Amniotic stem cell (primary cell): Measurements from ENCODE around the gene GLRX2.

Experiments used
- DNase-seq: peaks from one replicate; lab custom pipeline; 2025; lab: John Stamatoyannopoulos, UW

Gene GLRX2

GRCh38 chr1:193111641-193112090, 6.5 kb upstream of the GLRX2 start:
- DNase-seq: peak; percentile 62

GRCh38 chr1:193110864-193111263, 5.7 kb upstream of the GLRX2 start:
- no peak for DNase-seq

GRCh38 chr1:193110246-193110645, 5.0 kb upstream of the GLRX2 start:
- DNase-seq: no peak

- DNase-seq: no peak
Measured at GRCh38 chr1:193109619-193110018, 4.4 kb upstream of the GLRX2 start.

- DNase-seq: no peak
Measured at GRCh38 chr1:193108471-193108870, 3.3 kb upstream of the GLRX2 start.

GRCh38 chr1:193105821-193106177, 585 bp upstream of the GLRX2 start:
- DNase-seq: no peak

GRCh38 chr1:193104502-193104906, 710 bp downstream of the GLRX2 start:
- peak; percentile 41 for DNase-seq

- DNase-seq: no peak
Measured at GRCh38 chr1:193103759-193104501, 1.3 kb downstream of the GLRX2 start.

GRCh38 chr1:193102662-193103061, 2.6 kb downstream of the GLRX2 start:
- DNase-seq: no peak

GRCh38 chr1:193094112-193094511, 11.1 kb downstream of the GLRX2 start:
- no peak for DNase-seq

GRCh38 chr1:193090865-193091264, 14.3 kb downstream of the GLRX2 start:
- DNase-seq: no peak

GRCh38 chr1:193087893-193088292, 17.3 kb downstream of the GLRX2 start:
- no peak for DNase-seq

- DNase-seq: no peak
Measured at GRCh38 chr1:193086342-193086741, 18.9 kb downstream of the GLRX2 start.

- DNase-seq: no peak
Measured at GRCh38 chr1:193085263-193085662, 20.0 kb downstream of the GLRX2 start.

GRCh38 chr1:193083365-193084088, 21.7 kb downstream of the GLRX2 start:
- DNase-seq: no peak

GRCh38 chr1:193079187-193079586, 26.0 kb downstream of the GLRX2 start:
- no peak for DNase-seq

GRCh38 chr1:193077991-193078390, 27.2 kb downstream of the GLRX2 start:
- DNase-seq: no peak

GRCh38 chr1:193070942-193071341, 34.3 kb downstream of the GLRX2 start:
- no peak for DNase-seq

- DNase-seq: no peak
Measured at GRCh38 chr1:193070386-193070753, 34.8 kb downstream of the GLRX2 start.

GRCh38 chr1:193069748-193070385, 35.3 kb downstream of the GLRX2 start:
- DNase-seq: no peak

GRCh38 chr1:193068013-193068412, 37.2 kb downstream of the GLRX2 start:
- DNase-seq: no peak

GRCh38 chr1:193066606-193067005, 38.6 kb downstream of the GLRX2 start:
- DNase-seq: no peak

GRCh38 chr1:193065954-193066353, 39.3 kb downstream of the GLRX2 start:
- DNase-seq: no peak
